Measurements from ENCODE around the gene ATF4.

The ATF4 gene

GRCh38 chr22:39475902-39476301, 44.5 kb upstream of the ATF4 start:
- Histone ChIP-seq H3K4me2 (ENCODE audit: low read depth, low read length, poor library complexity, severe bottlenecking) (no peak overlapping the region), H3K9me3 (ENCODE audit: insufficient read depth, low read depth, low read length) (no peaks in the 10 kb centered on the region), H3K4me1 (ENCODE audit: insufficient read depth, low read length, poor library complexity, severe bottlenecking) (peaks cover 33% of the 10 kb centered on the region), H3K36me3 (ENCODE audit: insufficient read depth, low read length) (peaks cover 4% of the 10 kb centered on the region; the same call in 1 of the 2 replicates), H3K9me2 (replicated peaks; ENCODE audit: low read depth, low read length) (no peaks in the 10 kb centered on the region), H3F3A (ENCODE audit: low read depth) (no peaks in the 10 kb centered on the region), H3K27me3 (ENCODE audit: insufficient read depth, low read length, poor library complexity, severe bottlenecking) (no peaks in the 10 kb centered on the region), H3K79me2 (ENCODE audit: insufficient read depth, low read length) (peaks cover 6% of the 10 kb centered on the region; the same call in 1 of the 2 replicates), H3K4me3 (ENCODE audit: low read length, poor library complexity, severe bottlenecking) (no peak overlapping the region), H4K20me1 (ENCODE audit: insufficient read depth, low read length, poor library complexity, severe bottlenecking) (peaks cover 2% of the 10 kb centered on the region), H2AFZ (ENCODE audit: low read length) (no peak overlapping the region), H3K9ac (ENCODE audit: low read depth, low read length, poor library complexity, severe bottlenecking) (no peak overlapping the region)
- no peak for TF ChIP-seq CTCF (conservative IDR thresholded peaks at IDR 0.05; ENCODE audit: low read length)
- no peak for TF ChIP-seq EZH2phosphoT487 (IDR thresholded peaks at IDR 0.05; ENCODE audit: borderline replicate concordance)

DNA sequence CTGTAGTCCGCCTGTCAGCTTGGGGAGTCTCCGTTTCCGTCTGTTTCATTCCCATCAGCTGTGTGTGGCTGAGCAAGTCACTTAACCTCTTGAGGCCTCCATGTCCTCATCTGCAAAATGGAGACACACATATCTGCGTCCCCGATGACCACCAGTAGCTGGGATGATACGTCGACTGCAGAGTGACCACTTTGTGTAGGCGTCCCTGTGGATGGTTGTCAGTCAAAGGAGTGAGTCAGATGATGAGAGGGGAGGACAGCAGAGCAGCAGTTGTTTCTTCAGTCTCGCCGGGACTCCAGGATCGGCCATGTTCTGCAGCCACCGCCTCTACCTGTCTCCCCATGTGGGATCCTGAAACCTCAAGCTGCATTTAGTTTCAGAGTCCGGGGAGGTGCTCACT, 43.7 kb upstream of the ATF4 start:
- no peaks in the 10 kb centered on the region for H3K27me3 ChIP-seq (ENCODE audit: insufficient read depth, low read length, poor library complexity, severe bottlenecking)
- H3K9ac ChIP-seq (ENCODE audit: low read depth, low read length, poor library complexity, severe bottlenecking) = no peak overlapping the region
- no peaks in the 10 kb centered on the region for H3F3A ChIP-seq (ENCODE audit: low read depth)
- no peaks in the 10 kb centered on the region for H3K9me3 ChIP-seq (ENCODE audit: insufficient read depth, low read depth, low read length)
- H3K36me3 ChIP-seq (ENCODE audit: insufficient read depth, low read length) = peaks cover 4% of the 10 kb centered on the region; the same call in 1 of the 2 replicates
- H3K4me3 ChIP-seq (ENCODE audit: low read length, poor library complexity, severe bottlenecking) = no peak overlapping the region
- TF ChIP-seq CTCF (conservative IDR thresholded peaks at IDR 0.05; ENCODE audit: low read length) (no peak), EZH2phosphoT487 (IDR thresholded peaks at IDR 0.05; ENCODE audit: borderline replicate concordance) (no peak)
- H4K20me1 ChIP-seq (ENCODE audit: insufficient read depth, low read length, poor library complexity, severe bottlenecking) = peaks cover 2% of the 10 kb centered on the region
- no peak overlapping the region for H3K4me2 ChIP-seq (ENCODE audit: low read depth, low read length, poor library complexity, severe bottlenecking)
- peaks cover 6% of the 10 kb centered on the region; the same call in 1 of the 2 replicates for H3K79me2 ChIP-seq (ENCODE audit: insufficient read depth, low read length)
- no peaks in the 10 kb centered on the region for H3K9me2 ChIP-seq (replicated peaks; ENCODE audit: low read depth, low read length)
- H3K4me1 ChIP-seq (ENCODE audit: insufficient read depth, low read length, poor library complexity, severe bottlenecking) = peaks cover 26% of the 10 kb centered on the region
- no peak overlapping the region for H2AFZ ChIP-seq (ENCODE audit: low read length)

- Histone ChIP-seq H3K4me2 (ENCODE audit: low read depth, low read length, poor library complexity, severe bottlenecking) (no peak overlapping the region), H3K4me3 (ENCODE audit: low read length, poor library complexity, severe bottlenecking) (no peak overlapping the region), H2AFZ (ENCODE audit: low read length) (no peak overlapping the region), H3K9ac (ENCODE audit: low read depth, low read length, poor library complexity, severe bottlenecking) (no peak overlapping the region), H3F3A (ENCODE audit: low read depth) (no peaks in the 10 kb centered on the region), H3K36me3 (ENCODE audit: insufficient read depth, low read length) (peaks cover 4% of the 10 kb centered on the region; the same call in 1 of the 2 replicates), H3K9me2 (replicated peaks; ENCODE audit: low read depth, low read length) (no peaks in the 10 kb centered on the region), H4K20me1 (ENCODE audit: insufficient read depth, low read length, poor library complexity, severe bottlenecking) (peaks cover 2% of the 10 kb centered on the region), H3K79me2 (ENCODE audit: insufficient read depth, low read length) (peaks cover 3% of the 10 kb centered on the region; the same call in 1 of the 2 replicates), H3K27me3 (ENCODE audit: insufficient read depth, low read length, poor library complexity, severe bottlenecking) (no peaks in the 10 kb centered on the region), H3K9me3 (ENCODE audit: insufficient read depth, low read depth, low read length) (no peaks in the 10 kb centered on the region), H3K4me1 (ENCODE audit: insufficient read depth, low read length, poor library complexity, severe bottlenecking) (peaks cover 17% of the 10 kb centered on the region)
- no peak for TF ChIP-seq EZH2phosphoT487 (IDR thresholded peaks at IDR 0.05; ENCODE audit: borderline replicate concordance)
- no peak for TF ChIP-seq CTCF (conservative IDR thresholded peaks at IDR 0.05; ENCODE audit: low read length)
Measured at GRCh38 chr22:39477542-39477941, 42.8 kb upstream of the ATF4 start.

Measured in Loucy (cell line).